ENCODE data around the gene ADAM33.
A peak's percentile ranks its signal among the peaks of the same experiment; 100 is the strongest.

The ADAM33 gene

DNA sequence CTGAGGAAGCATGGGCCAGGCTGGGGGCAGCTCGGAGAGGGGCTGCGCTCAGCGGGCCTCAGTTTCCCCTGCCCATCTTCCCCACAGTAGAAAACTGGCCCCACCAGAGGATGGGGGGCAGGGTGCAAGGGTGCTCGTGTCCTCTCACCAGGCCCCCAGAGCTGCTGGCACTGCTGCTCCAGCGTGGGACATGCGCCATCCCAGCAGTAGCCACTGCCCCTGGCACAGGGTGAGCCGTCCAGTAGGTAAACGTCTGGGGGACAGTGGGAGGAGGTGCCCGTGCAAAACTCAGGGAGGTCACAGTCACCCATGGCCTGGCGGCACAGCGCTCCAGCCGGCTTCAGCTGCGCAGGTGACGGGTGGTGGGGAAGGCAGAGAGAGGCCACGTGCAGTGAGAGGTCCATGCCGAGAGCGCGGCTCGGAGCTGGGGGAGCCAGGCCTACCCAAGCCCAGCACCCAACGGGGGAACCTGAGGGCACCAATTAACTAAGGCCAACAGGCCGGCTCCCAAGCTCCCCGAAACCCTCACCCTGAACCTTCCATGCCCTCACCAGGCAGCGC is 9.7 kb downstream of the ADAM33 start:
- DNase-seq (ENCODE audit: insufficient read length) (no peak), FAIRE-seq (no peak)
- TF ChIP-seq TAF1 (IDR thresholded peaks at IDR 0.05; ENCODE audit: borderline replicate concordance, low read depth, low read length) (no peak), POLR2AphosphoS5 (IDR thresholded peaks at IDR 0.05; ENCODE audit: low read depth, low read length) (no peak), POLR2A (IDR thresholded peaks at IDR 0.05; ENCODE audit: low read depth, low read length) (no peak)

GRCh38 chr20:3670945-3671344 is 10.9 kb downstream of the ADAM33 start:
- FAIRE-seq (no peak), DNase-seq (ENCODE audit: insufficient read length) (no peak)
- TF ChIP-seq POLR2AphosphoS5 (IDR thresholded peaks at IDR 0.05; ENCODE audit: low read depth, low read length) (no peak), TAF1 (IDR thresholded peaks at IDR 0.05; ENCODE audit: borderline replicate concordance, low read depth, low read length) (no peak), POLR2A (IDR thresholded peaks at IDR 0.05; ENCODE audit: low read depth, low read length) (no peak)

DNA sequence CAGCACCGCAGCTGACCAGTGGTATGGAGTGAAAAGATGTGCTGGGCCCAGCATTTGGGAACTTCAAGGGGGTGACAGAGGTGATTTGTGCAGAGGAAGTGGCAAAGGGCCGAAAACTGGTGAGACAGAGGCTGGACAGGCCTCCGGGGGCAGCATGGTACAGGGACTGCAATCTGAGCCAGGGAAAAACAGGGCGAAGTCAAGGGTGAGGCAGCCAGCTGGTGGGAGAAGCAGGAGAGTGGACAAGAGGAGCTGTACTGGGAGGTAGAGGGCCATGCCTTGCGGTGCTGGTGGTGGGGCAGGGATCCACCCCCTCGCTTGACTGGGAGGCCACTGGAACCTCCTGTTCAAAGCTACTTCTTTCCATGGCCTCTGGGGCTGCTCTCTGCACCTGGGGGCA is 11.3 kb downstream of the ADAM33 start:
- DNase-seq (ENCODE audit: insufficient read length) (no peak), FAIRE-seq (no peak)
- no peak for TF ChIP-seq POLR2AphosphoS5 (IDR thresholded peaks at IDR 0.05; ENCODE audit: low read depth, low read length)
- no peak for TF ChIP-seq TAF1 (IDR thresholded peaks at IDR 0.05; ENCODE audit: borderline replicate concordance, low read depth, low read length)
- no peak for TF ChIP-seq POLR2A (IDR thresholded peaks at IDR 0.05; ENCODE audit: low read depth, low read length)

DNA sequence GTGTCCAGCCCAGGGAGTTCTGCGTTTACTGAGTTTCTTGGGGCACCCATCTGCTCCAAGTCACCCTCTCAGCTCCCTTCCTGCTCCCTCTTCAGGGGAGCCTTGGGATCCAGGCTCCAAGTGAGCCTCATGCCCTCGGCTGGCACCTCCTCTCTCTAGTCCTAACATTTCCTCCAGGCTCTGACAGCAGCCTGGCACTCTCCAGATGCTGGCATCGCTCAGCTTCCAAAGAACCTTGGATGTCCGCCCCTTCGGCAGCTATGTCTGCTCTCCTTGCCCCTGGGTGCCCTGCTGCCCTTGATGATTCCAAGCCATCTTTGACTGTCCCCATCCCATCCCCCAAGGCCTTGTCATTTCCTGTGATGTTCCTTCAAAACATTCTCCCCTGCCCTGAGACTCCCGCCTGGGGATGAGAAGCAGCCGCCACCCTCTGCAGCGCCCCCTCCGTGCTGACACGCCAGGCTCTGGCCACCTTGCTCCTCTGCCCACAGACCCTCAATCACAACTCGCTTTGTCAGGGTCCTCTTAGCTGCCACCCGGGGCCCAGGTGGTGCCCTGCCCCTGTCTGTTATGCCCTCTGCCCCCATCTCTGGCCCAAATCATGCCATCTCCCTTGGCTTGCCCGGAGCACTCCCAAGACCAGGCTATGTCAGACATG is 12.0 kb downstream of the ADAM33 start:
- no peak for FAIRE-seq
- no peak for TF ChIP-seq TAF1 (IDR thresholded peaks at IDR 0.05; ENCODE audit: borderline replicate concordance, low read depth, low read length)
- no peak for TF ChIP-seq POLR2A (IDR thresholded peaks at IDR 0.05; ENCODE audit: low read depth, low read length)
- no peak for TF ChIP-seq POLR2AphosphoS5 (IDR thresholded peaks at IDR 0.05; ENCODE audit: low read depth, low read length)
- no peak for DNase-seq (ENCODE audit: insufficient read length)

DNA sequence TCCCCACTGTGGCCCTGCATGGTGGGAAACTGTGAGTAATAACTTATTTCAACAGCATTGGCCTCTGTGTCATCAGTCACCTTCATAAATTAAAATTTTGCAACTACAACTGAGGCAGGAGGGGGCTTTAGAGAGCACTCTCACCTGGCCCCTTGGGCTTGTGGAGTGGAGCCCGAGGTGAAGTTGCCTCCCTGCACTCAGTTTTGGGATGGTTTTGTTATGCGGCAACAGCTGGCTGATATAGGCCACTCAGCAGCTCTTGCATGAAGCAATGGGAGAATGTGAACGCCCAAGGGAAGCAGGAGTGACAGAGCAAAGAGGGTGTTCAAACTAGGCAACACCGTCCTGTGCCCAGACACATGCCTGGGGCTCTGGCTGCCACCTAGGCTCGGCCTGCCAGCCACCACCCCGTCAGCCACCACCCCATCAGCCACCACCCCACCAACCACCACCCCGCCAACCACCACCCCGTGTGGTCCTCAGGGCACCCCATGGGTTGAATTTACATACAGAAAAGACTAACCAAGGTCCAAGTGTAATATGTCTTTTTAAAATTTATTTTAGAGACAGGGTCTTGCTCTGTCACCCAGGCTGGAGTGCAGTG is 14.3 kb downstream of the ADAM33 start:
- no peak for FAIRE-seq
- TF ChIP-seq POLR2A (IDR thresholded peaks at IDR 0.05; ENCODE audit: low read depth, low read length) (no peak), TAF1 (IDR thresholded peaks at IDR 0.05; ENCODE audit: borderline replicate concordance, low read depth, low read length) (no peak), POLR2AphosphoS5 (IDR thresholded peaks at IDR 0.05; ENCODE audit: low read depth, low read length) (no peak)

DNA sequence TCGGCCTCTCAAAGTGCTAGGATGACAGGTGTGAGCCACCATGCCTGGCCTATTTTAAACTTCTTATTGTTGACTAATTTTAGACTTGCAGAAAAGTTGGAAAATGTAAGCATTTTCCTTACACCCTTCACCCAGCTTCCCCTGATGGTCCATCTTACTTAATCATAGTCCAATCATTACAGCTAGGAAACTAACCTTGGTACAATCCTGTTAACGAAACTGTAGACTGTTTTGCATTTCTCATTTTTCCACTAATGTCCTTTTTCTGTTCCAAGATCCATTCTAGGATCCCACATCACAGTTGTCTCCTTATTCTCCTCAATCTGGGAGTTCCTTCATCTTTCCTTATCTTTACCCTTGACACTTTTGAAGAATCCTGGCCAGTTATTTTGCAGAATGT is 18.0 kb downstream of the ADAM33 start:
- no peak for DNase-seq (ENCODE audit: insufficient read length)
- TF ChIP-seq POLR2AphosphoS5 (IDR thresholded peaks at IDR 0.05; ENCODE audit: low read depth, low read length) (no peak), POLR2A (IDR thresholded peaks at IDR 0.05; ENCODE audit: low read depth, low read length) (no peak), TAF1 (IDR thresholded peaks at IDR 0.05; ENCODE audit: borderline replicate concordance, low read depth, low read length) (no peak)
- peak; percentile 9 for FAIRE-seq

More for the DNA sequence above, 14.3 kb downstream of the ADAM33 start:
- DNase-seq (ENCODE audit: insufficient read length) = no peak

- FAIRE-seq (no peak), DNase-seq (ENCODE audit: insufficient read length) (no peak)
- TF ChIP-seq TAF1 (IDR thresholded peaks at IDR 0.05; ENCODE audit: borderline replicate concordance, low read depth, low read length) (no peak), POLR2A (IDR thresholded peaks at IDR 0.05; ENCODE audit: low read depth, low read length) (no peak), POLR2AphosphoS5 (IDR thresholded peaks at IDR 0.05; ENCODE audit: low read depth, low read length) (no peak)
Measured at GRCh38 chr20:3663031-3663701, 18.6 kb downstream of the ADAM33 start, which contains the start of gene GFRA4. Gene GFRA4 (minus strand): TSS chr20:3663399. CDS start chr20:3663399, 0 bp downstream.

- DNase-seq (ENCODE audit: insufficient read length) (no peak), FAIRE-seq (no peak)
- TF ChIP-seq TAF1 (IDR thresholded peaks at IDR 0.05; ENCODE audit: borderline replicate concordance, low read depth, low read length) (no peak), POLR2AphosphoS5 (IDR thresholded peaks at IDR 0.05; ENCODE audit: low read depth, low read length) (no peak), POLR2A (IDR thresholded peaks at IDR 0.05; ENCODE audit: low read depth, low read length) (no peak)
Measured at GRCh38 chr20:3661814-3662665, 19.8 kb downstream of the ADAM33 start.

DNA sequence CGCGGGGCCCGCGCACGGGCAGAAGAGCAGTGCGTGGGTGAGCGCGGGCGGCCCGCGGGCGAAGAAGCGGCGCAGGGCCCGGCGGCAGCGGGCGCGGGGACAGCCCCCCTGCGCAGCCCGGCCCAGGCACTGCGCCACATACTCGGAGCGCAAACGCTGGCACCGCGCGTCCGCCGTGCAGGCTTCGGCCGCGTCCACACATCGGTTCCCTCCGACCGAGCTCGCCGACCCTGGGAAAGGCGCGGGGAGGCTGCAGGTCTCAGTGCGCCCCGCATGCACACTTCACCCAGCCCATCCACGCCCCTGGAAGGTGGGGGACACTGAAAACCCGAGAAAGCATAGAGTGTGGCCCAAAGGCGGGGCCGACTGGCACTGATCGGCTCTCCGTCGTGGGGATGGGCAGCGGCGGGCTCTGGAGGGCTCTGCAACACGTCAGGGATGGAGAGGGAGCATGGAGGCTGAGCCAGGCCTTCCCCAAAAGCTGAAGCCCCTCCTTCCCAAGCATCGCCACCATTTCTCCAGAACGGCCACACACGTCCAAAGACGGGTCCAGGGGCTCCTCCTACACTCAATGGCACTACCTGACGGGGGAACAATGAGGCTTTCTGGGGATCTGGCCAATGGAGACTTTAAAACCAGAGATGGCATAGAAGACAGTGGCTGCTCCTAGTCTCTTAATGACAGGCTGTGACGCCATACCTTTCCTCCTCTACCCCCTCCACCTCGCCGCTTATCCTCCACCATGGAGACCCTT is 20.6 kb downstream of the ADAM33 start:
- TF ChIP-seq TAF1 (IDR thresholded peaks at IDR 0.05; ENCODE audit: borderline replicate concordance, low read depth, low read length) (no peak), POLR2A (IDR thresholded peaks at IDR 0.05; ENCODE audit: low read depth, low read length) (no peak), POLR2AphosphoS5 (IDR thresholded peaks at IDR 0.05; ENCODE audit: low read depth, low read length) (no peak)
- no peak for DNase-seq (ENCODE audit: insufficient read length)
- no peak for FAIRE-seq

Data from GM12892 (cell line).